Upper lobe of left lung (tissue), 6 donors: Measurements from ENCODE around the gene PAPPA. TPM values are rescaled to one million over a fixed set of nuclear protein-coding genes. Genes with fewer than 3 reads are reported as not detected.

Experiments
- ATAC-seq, 2 donors: fragments of 200-7000 bp; cut with Tn5 transposase; one replicate each; pipeline ENCODE4 v1.9.1; 2022; ENCODE audit warnings: mild to moderate bottlenecking in 2 of 2, moderate library complexity in 2 of 2; ENCODE audit not compliant: low FRiP score in 2 of 2
- DNase-seq, 2 donors: peaks; one replicate each; pipeline ENCODE4 v3.0.0-alpha.2; 2019 to 2020
- H3K27ac ChIP-seq, 4 donors: fragments of 200-600 bp; sonication (generic); one replicate each; pipeline ENCODE4 v1.5.1; 2016 to 2019
- H3K27me3 ChIP-seq, 4 donors: fragments of 200-600 bp; sonication (generic); one replicate each; pipeline ENCODE4 v1.5.1; 2017 to 2019
- H3K36me3 ChIP-seq, 4 donors: fragments of 200-600 bp; sonication (generic); one replicate each; pipeline ENCODE4 v1.5.1; 2016 to 2019
- H3K4me1 ChIP-seq, 4 donors: fragments of 200-600 bp; sonication (generic); one replicate each; pipeline ENCODE4 v1.5.1; 2018 to 2019
- H3K4me3 ChIP-seq, 4 donors: fragments of 200-600 bp; sonication (generic); one replicate each; pipeline ENCODE4 v1.5.1; 2017 to 2019; ENCODE audit warnings: mild to moderate bottlenecking in 2 of 4, moderate library complexity in 1 of 4
- H3K9me3 ChIP-seq, 4 donors: fragments of 200-600 bp; sonication (generic); one replicate each; pipeline ENCODE4 v1.5.1; 2018 to 2019
- CTCF ChIP-seq, 6 experiments: fragments of 450-650 bp in 4 of 6; fragments of 200-600 bp in 2 of 6; sonication (generic) in 2 of 6; IDR thresholded peaks; one replicate each; pipeline ENCODE4 v1.5.1; 2016 to 2019; ENCODE audit warnings: antibody characterized with exemption in 6 of 6
- EP300 ChIP-seq, 4 donors: sonication (generic); formaldehyde crosslinking; IDR thresholded peaks; one replicate each; pipeline ENCODE4 v1.5.1; 2017; ENCODE audit warnings: antibody characterized with exemption in 4 of 4, control low read depth in 2 of 4
- POLR2A ChIP-seq, 4 donors: fragments of 450-650 bp; IDR thresholded peaks; one replicate each; pipeline ENCODE4 v1.5.1; 2016 to 2017; ENCODE audit warnings: antibody characterized with exemption in 4 of 4, mild to moderate bottlenecking in 2 of 4
- POLR2AphosphoS5 ChIP-seq, 2 donors: sonication (generic); formaldehyde crosslinking; IDR thresholded peaks; one replicate each; pipeline ENCODE4 v1.5.1; 2017; ENCODE audit warnings: antibody characterized with exemption in 2 of 2
- WGBS, 2 donors: methylation state at CpG; one replicate each; pipeline ENCODE4 v1.1.5; 2017 to 2018; 5-methylcytosine and 5-hydroxymethylcytosine counted together
- total RNA-seq, 6 donors: library from RNA; depleted of rRNA in 4 of 6; stranded (reverse); fragments of >200 nt in 4 of 6; gene quantifications; one replicate each; pipeline versions ENCODE4 v1.1.0 to v1.2.1, GENCODE V29; 2016 to 2021
- donor health status: DM: no; HTN: no; CAD: no; lungs with moderate emphysema.
- donor health status: DM: no; HTN: yes; CAD: no; lungs with severe emphysema.

The PAPPA gene
- total RNA-seq, 6 donors from 2014 or later, result 0.46 to 2.9 (median 1.1) TPM

GRCh38 chr9:116303270-116303669, 149.7 kb downstream of the PAPPA start:
- no peaks in the 10 kb centered on the region for H3K36me3 ChIP-seq
- ATAC-seq, result no peak
- H3K4me3 ChIP-seq, result no peak overlapping the region
- H3K9me3 ChIP-seq, result no peaks in the 10 kb centered on the region
- H3K27me3 ChIP-seq, result no peaks in the 10 kb centered on the region
- no peak overlapping the region for H3K27ac ChIP-seq
- DNase-seq, result no peak
- H3K4me1 ChIP-seq, result no peaks in the 10 kb centered on the region
- TF ChIP-seq CTCF (IDR thresholded peaks at IDR 0.05) (no peak), EP300 (IDR thresholded peaks at IDR 0.05) (no peak), POLR2AphosphoS5 (IDR thresholded peaks at IDR 0.05) (no peak), POLR2A (IDR thresholded peaks at IDR 0.05) (no peak)
- 80 to 90% methylated on average over 5 of the region's 5 CpGs for WGBS, 2 donors

GRCh38 chr9:116303886-116304538, 150.4 kb downstream of the PAPPA start:
- H3K36me3 ChIP-seq, result no peaks in the 10 kb centered on the region
- ATAC-seq (no peak), DNase-seq (no peak)
- H3K27ac ChIP-seq, result no peak overlapping the region
- H3K9me3 ChIP-seq, result no peaks in the 10 kb centered on the region
- H3K27me3 ChIP-seq, result no peaks in the 10 kb centered on the region
- H3K4me3 ChIP-seq, result no peak overlapping the region
- WGBS, 2 donors, result 67 to 74% methylated on average over 3 of the region's 3 CpGs
- TF ChIP-seq POLR2AphosphoS5 (IDR thresholded peaks at IDR 0.05) (no peak), EP300 (IDR thresholded peaks at IDR 0.05) (no peak), CTCF (IDR thresholded peaks at IDR 0.05) (no peak), POLR2A (IDR thresholded peaks at IDR 0.05) (no peak)
- H3K4me1 ChIP-seq, result no peaks in the 10 kb centered on the region

- WGBS, 2 donors, result 58 to 72% methylated on average over 5 of the region's 5 CpGs
- Histone ChIP-seq H3K9me3 (no peaks in the 10 kb centered on the region), H3K36me3 (no peaks in the 10 kb centered on the region), H3K4me3 (no peak overlapping the region), H3K27me3 (no peaks in the 10 kb centered on the region), H3K27ac (no peak overlapping the region), H3K4me1 (no peaks in the 10 kb centered on the region)
- DNase-seq, result no peak
- no peak for ATAC-seq
- TF ChIP-seq POLR2AphosphoS5 (IDR thresholded peaks at IDR 0.05) (no peak), CTCF (IDR thresholded peaks at IDR 0.05) (no peak), POLR2A (IDR thresholded peaks at IDR 0.05) (no peak), EP300 (IDR thresholded peaks at IDR 0.05) (no peak)
These were observed 151.2 kb downstream of the PAPPA start for GRCh38 chr9:116304761-116305160.

GRCh38 chr9:116308076-116308475, 154.5 kb downstream of the PAPPA start:
- Histone ChIP-seq H3K27ac (no peak overlapping the region), H3K27me3 (no peaks in the 10 kb centered on the region), H3K36me3 (no peaks in the 10 kb centered on the region), H3K4me3 (no peak overlapping the region), H3K9me3 (no peaks in the 10 kb centered on the region), H3K4me1 (no peaks in the 10 kb centered on the region)
- no peak for ATAC-seq
- TF ChIP-seq POLR2A (IDR thresholded peaks at IDR 0.05) (no peak), CTCF (IDR thresholded peaks at IDR 0.05) (no peak), POLR2AphosphoS5 (IDR thresholded peaks at IDR 0.05) (no peak), EP300 (IDR thresholded peaks at IDR 0.05) (no peak)
- WGBS, 2 donors, result 56 to 61% methylated on average over 4 of the region's 4 CpGs
- no peak for DNase-seq
